Endothelial cell of umbilical vein (primary cell): ENCODE measurements around the gene WDR27. TPM values are rescaled to one million over a fixed set of nuclear protein-coding genes. Genes with fewer than 3 reads are reported as not detected.

Experiments
- BruUV-seq: library from RNA; stranded (reverse); fragments of 400-500 nt; replicated peaks from 2 replicates; lab custom pipeline; 2021; lab: Mats Ljungman, UMichigan
- CTCF ChIA-PET: fragments of 300-600, 350-600 bp; sonication (Branson Sonifier 250); formaldehyde crosslinking; loops from one replicate; lab custom pipeline; 2021; ENCODE audit warnings: antibody characterized with exemption, inconsistent platforms; lab: Charles Lee
- POLR2A ChIA-PET: fragments of 300-600, 350-600 bp; sonication (Branson Sonifier 250); formaldehyde crosslinking; loops from one replicate; lab custom pipeline; 2021; ENCODE audit warnings: antibody characterized with exemption, inconsistent platforms; lab: Charles Lee
- DNase-seq: peaks from one replicate; pipeline ENCODE4 v3.0.0-alpha.2; 2011; ENCODE audit warnings: low read depth, low spot score
- FAIRE-seq: peaks from 2 replicates; lab custom pipeline; 2011; peaks lifted over from hg19 to GRCh38; lab: Jason Lieb, UNC
- H2AFZ ChIP-seq: 2 replicates; pipeline ENCODE4 v1.6.0; 2012; ENCODE audit warnings: low read depth, low read length, control low read depth, inconsistent platforms
- H3K27ac ChIP-seq: 2 replicates; pipeline ENCODE4 v1.5.1; 2011; ENCODE audit warnings: low read depth, mild to moderate bottlenecking, control low read depth, low read length, moderate library complexity; ENCODE audit not compliant: insufficient read depth
- H3K27me3 ChIP-seq, 2 experiments: 2 replicates each; pipeline versions ENCODE4 v1.6.0 to v1.6.1; 2011; ENCODE audit warnings: low read length in 2 of 2, mixed read lengths in 1 of 2; ENCODE audit not compliant: control insufficient read depth in 2 of 2, insufficient read depth in 2 of 2
- H3K36me3 ChIP-seq, 2 experiments: 2 replicates in 1 of 2; 3 replicates in 1 of 2; pipeline ENCODE4 v1.5.1; 2011; ENCODE audit warnings: low read length in 2 of 2, mild to moderate bottlenecking in 1 of 2, moderate library complexity in 1 of 2; ENCODE audit not compliant: control insufficient read depth in 2 of 2, insufficient read depth in 2 of 2; ENCODE audit errors: extremely low read depth in 1 of 2
- H3K4me1 ChIP-seq: 3 replicates; pipeline ENCODE4 v1.5.1; 2011; ENCODE audit warnings: mild to moderate bottlenecking, low read length; ENCODE audit not compliant: control insufficient read depth, insufficient read depth; ENCODE audit errors: extremely low read depth
- H3K4me2 ChIP-seq: 2 replicates; pipeline ENCODE4 v1.6.1; 2011; ENCODE audit warnings: low read length, control low read depth, mixed read lengths; ENCODE audit not compliant: insufficient read depth
- H3K4me3 ChIP-seq, 3 experiments: fragments of 200-600 bp in 1 of 3; sonication (generic), shearing (Covaris generic) in 1 of 3; replicated peaks in 1 of 3; 2 replicates each; pipeline ENCODE4 v1.5.1; 2011 to 2016; ENCODE audit warnings: control low read depth in 3 of 3, low read length in 3 of 3, mild to moderate bottlenecking in 2 of 3, inconsistent platforms in 1 of 3, low read depth in 1 of 3, moderate library complexity in 1 of 3; ENCODE audit not compliant: insufficient read depth in 1 of 3
- H3K79me2 ChIP-seq: 2 replicates; pipeline ENCODE4 v1.6.0; 2012; ENCODE audit warnings: low read length, inconsistent platforms; ENCODE audit not compliant: control insufficient read depth, insufficient read depth
- H3K9ac ChIP-seq: replicated peaks from 2 replicates; pipeline ENCODE3; 2011; ENCODE audit warnings: low read length, control low read depth; ENCODE audit not compliant: insufficient read depth; ENCODE audit errors: extremely low read depth
- H3K9me1 ChIP-seq: replicated peaks from 3 replicates; pipeline ENCODE4 v1.6.0; 2011; ENCODE audit warnings: mild to moderate bottlenecking, low read length; ENCODE audit not compliant: control insufficient read depth, insufficient read depth; ENCODE audit errors: extremely low read depth
- H3K9me3 ChIP-seq: replicated peaks from 2 replicates; pipeline ENCODE4 v1.5.1; 2012; ENCODE audit warnings: low read length, inconsistent platforms; ENCODE audit not compliant: control insufficient read depth, insufficient read depth
- H4K20me1 ChIP-seq: replicated peaks from 2 replicates; pipeline ENCODE3; 2011; ENCODE audit warnings: mild to moderate bottlenecking, low read length; ENCODE audit not compliant: control insufficient read depth, insufficient read depth; ENCODE audit errors: extremely low read depth
- CTCF ChIP-seq, 2 donors: IDR thresholded peaks; 1 replicate in 1 of 2; 2 replicates in 1 of 2; pipeline ENCODE4 v1.5.1; 2011; ENCODE audit warnings: low read length in 2 of 2, mild to moderate bottlenecking in 2 of 2, moderate library complexity in 2 of 2, control low read depth in 1 of 2, inconsistent platforms in 1 of 2, low read depth in 1 of 2; ENCODE audit not compliant: insufficient read depth in 1 of 2; ENCODE audit errors: extremely low read depth in 1 of 2
- EZH2 ChIP-seq: IDR thresholded peaks from 2 replicates; pipeline ENCODE4 v1.6.1; 2012; ENCODE audit warnings: borderline replicate concordance, low read depth, mild to moderate bottlenecking, moderate library complexity, low read length, inconsistent platforms; ENCODE audit not compliant: severe bottlenecking
- FOS ChIP-seq: IDR thresholded peaks from 2 replicates; pipeline ENCODE4 v1.6.1; 2011; ENCODE audit warnings: mild to moderate bottlenecking, low read length, moderate library complexity, borderline replicate concordance; ENCODE audit not compliant: insufficient read depth
- GATA2 ChIP-seq: IDR thresholded peaks from 2 replicates; pipeline ENCODE4 v1.7.0; 2011; ENCODE audit warnings: low read depth, mild to moderate bottlenecking, moderate library complexity, mixed read lengths, low read length; ENCODE audit not compliant: insufficient read length, insufficient read depth
- JUN ChIP-seq: IDR thresholded peaks from 2 replicates; pipeline ENCODE4 v1.6.1; 2011; ENCODE audit warnings: borderline replicate concordance, low read depth; ENCODE audit not compliant: insufficient read length, insufficient read depth
- MAX ChIP-seq: IDR thresholded peaks from 2 replicates; pipeline ENCODE4 v1.6.1; 2011; ENCODE audit not compliant: insufficient read depth, insufficient read length
- MYC ChIP-seq: IDR thresholded peaks from one replicate; pipeline ENCODE4 v1.6.1; 2011; ENCODE audit warnings: mild to moderate bottlenecking, low read depth, low read length
- POLR2A ChIP-seq: IDR thresholded peaks from 2 replicates; pipeline ENCODE4 v1.6.1; 2012; ENCODE audit warnings: low read depth, mild to moderate bottlenecking, control low read depth, low read length
- POLR2AphosphoS5 ChIP-seq: IDR thresholded peaks from 2 replicates; pipeline ENCODE4 v1.6.1; 2012; ENCODE audit warnings: low read depth, mild to moderate bottlenecking, control low read depth, low read length, moderate library complexity; ENCODE audit not compliant: insufficient read depth
- dilution Hi-C: fragments of 300-500 bp; cut with MboI; formaldehyde crosslinking; loops from one replicate; pipeline ENCODE4 v1.15.0; 2019; ENCODE audit warnings: low sequenced_read_pairs; ENCODE audit not compliant: extremely low pct_ligation_motif_present
- intact Hi-C: fragments of 100-400 bp; cut with micrococcal nuclease; formaldehyde crosslinking; loops from one replicate; pipeline ENCODE4 v1.10.0; 2022
- polyA plus RNA-seq, 4 experiments: library from polyadenylated mRNA; depleted of rRNA in 3 of 4; stranded (reverse) in 3 of 4; unstranded in 1 of 4; fragments of >200 nt; gene quantifications; 2 replicates each; pipeline versions ENCODE4 v1.2.1 to v1.2.3, GENCODE V29; 2011 to 2012; ENCODE audit warnings: missing spikeins in 1 of 4
- total RNA-seq: library from RNA; stranded (reverse); gene quantifications from 2 replicates; pipeline ENCODE4 v1.2.3, GENCODE V29; 2021

Gene WDR27
- total and polyA plus RNA-seq, 2 donors (not counting 3 experiments of a cell fraction or from before 2014, with no cell fraction given) = 60.1 to 69.7 TPM

- no peak overlapping the region for H3K27ac ChIP-seq
- H2AFZ ChIP-seq = no peak overlapping the region
- H4K20me1 ChIP-seq = no peaks in the 10 kb centered on the region
- no peaks in the 10 kb centered on the region for H3K9me1 ChIP-seq
- no peak for FAIRE-seq
- no peak overlapping the region for H3K4me2 ChIP-seq
- CTCF ChIA-PET = no interaction called here
- no peak overlapping the region for H3K4me3 ChIP-seq
- dilution Hi-C loops (no loop called here), intact Hi-C loops (no loop called here)
- H3K9ac ChIP-seq = no peak overlapping the region
- no peaks in the 10 kb centered on the region for H3K4me1 ChIP-seq
- no peaks in the 10 kb centered on the region for H3K36me3 ChIP-seq
- DNase-seq = no peak
- BruUV-seq = no TSS peak
- POLR2A ChIA-PET = no interaction called here
- no peaks in the 10 kb centered on the region for H3K9me3 ChIP-seq
- H3K27me3 ChIP-seq = no peaks in the 10 kb centered on the region
- no peaks in the 10 kb centered on the region for H3K79me2 ChIP-seq
- TF ChIP-seq CTCF (IDR thresholded peaks at IDR 0.05; ENCODE audit: extremely low read depth in 1 of 2, insufficient read depth in 1 of 2, low read depth in 1 of 2, low read length in 2 of 2) = no peak
These were observed 252.6 kb downstream of the WDR27 start for GRCh38 chr6:169449221-169449620.

GRCh38 chr6:169445661-169446581 lies 255.9 kb downstream of the WDR27 start:
- no peak overlapping the region for H3K27ac ChIP-seq
- H2AFZ ChIP-seq = no peak overlapping the region
- no peaks in the 10 kb centered on the region for H3K4me1 ChIP-seq
- ChIA-PET CTCF (interaction anchor here (0.8 kb wide), 1 partner anchor 14 kb away, joined by 3 read pairs; no protein-coding TSS in a partner anchor), POLR2A (no interaction called here)
- H3K27me3 ChIP-seq = no peaks in the 10 kb centered on the region
- dilution Hi-C loops = no loop called here
- H3K9ac ChIP-seq = no peak overlapping the region
- H3K4me2 ChIP-seq = no peak overlapping the region
- no TSS peak for BruUV-seq
- no peak for DNase-seq
- H3K4me3 ChIP-seq = no peak overlapping the region
- TF ChIP-seq POLR2A (no peak), JUN (no peak), MAX (no peak), MYC (no peak), EZH2 (no peak), CTCF (IDR thresholded peaks at IDR 0.05; ENCODE audit: extremely low read depth in 1 of 2, insufficient read depth in 1 of 2, low read depth in 1 of 2, low read length in 2 of 2) (no peak), POLR2AphosphoS5 (no peak), GATA2 (no peak), FOS (no peak)
- intact Hi-C loops = no loop called here
- no peaks in the 10 kb centered on the region for H3K9me1 ChIP-seq
- FAIRE-seq = no peak
- H3K79me2 ChIP-seq = no peaks in the 10 kb centered on the region
- peaks cover 1% of the 10 kb centered on the region for H3K9me3 ChIP-seq
- no peaks in the 10 kb centered on the region for H3K36me3 ChIP-seq
- H4K20me1 ChIP-seq = no peaks in the 10 kb centered on the region
